B cell (primary cell): ENCODE data around the gene LHFPL6.

Source experiments
- EZH2 ChIP-seq: IDR thresholded peaks from 2 replicates; pipeline ENCODE4 v1.6.1; 2012; ENCODE audit warnings: borderline replicate concordance, low read depth, mild to moderate bottlenecking, moderate library complexity, low read length; ENCODE audit not compliant: insufficient read depth, poor library complexity, severe bottlenecking
- TF ChIP-seq, protein P1 (sequence below): fragments of 200-600 bp; IDR thresholded peaks from one replicate; pipeline ENCODE4 v1.8.0; 2022; ENCODE audit warnings: antibody characterized with exemption, mild to moderate bottlenecking

DNA sequence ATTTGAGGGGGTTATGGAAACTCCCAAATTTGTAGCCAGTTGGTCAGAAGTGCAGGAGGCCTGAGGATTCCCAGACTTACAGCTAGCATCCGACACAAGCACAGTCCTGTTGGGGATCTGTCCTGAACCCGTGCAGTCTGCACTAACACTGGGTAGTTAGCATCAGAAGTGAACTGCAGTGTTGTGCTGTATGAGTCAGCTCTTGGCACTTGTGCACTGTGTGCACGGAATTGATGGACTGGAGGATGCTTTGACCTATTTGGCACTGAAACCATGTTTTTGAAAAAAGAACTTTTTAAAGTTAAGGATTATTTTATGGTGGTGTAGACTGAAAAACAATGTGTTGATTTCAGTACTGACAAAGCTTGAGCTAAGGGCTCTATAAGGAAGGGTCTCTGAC lies 285.7 kb downstream of the LHFPL6 start:
- TF ChIP-seq, protein P1, sequence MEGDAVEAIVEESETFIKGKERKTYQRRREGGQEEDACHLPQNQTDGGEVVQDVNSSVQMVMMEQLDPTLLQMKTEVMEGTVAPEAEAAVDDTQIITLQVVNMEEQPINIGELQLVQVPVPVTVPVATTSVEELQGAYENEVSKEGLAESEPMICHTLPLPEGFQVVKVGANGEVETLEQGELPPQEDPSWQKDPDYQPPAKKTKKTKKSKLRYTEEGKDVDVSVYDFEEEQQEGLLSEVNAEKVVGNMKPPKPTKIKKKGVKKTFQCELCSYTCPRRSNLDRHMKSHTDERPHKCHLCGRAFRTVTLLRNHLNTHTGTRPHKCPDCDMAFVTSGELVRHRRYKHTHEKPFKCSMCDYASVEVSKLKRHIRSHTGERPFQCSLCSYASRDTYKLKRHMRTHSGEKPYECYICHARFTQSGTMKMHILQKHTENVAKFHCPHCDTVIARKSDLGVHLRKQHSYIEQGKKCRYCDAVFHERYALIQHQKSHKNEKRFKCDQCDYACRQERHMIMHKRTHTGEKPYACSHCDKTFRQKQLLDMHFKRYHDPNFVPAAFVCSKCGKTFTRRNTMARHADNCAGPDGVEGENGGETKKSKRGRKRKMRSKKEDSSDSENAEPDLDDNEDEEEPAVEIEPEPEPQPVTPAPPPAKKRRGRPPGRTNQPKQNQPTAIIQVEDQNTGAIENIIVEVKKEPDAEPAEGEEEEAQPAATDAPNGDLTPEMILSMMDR, result no peak
- TF ChIP-seq EZH2, result no peak
